Heart left ventricle (tissue), 16 donors: ENCODE measurements around the gene F2R. TPM values are rescaled to one million over a fixed set of nuclear protein-coding genes. Genes with fewer than 3 reads are reported as not detected.

Experiments used
- ATAC-seq, 4 donors: fragments of 200-7000 bp; cut with Tn5 transposase; one replicate each; pipeline ENCODE4 v1.9.1; 2020 to 2022; ENCODE audit warnings: moderate library complexity in 4 of 4, mild to moderate bottlenecking in 3 of 4, moderate number of reproducible peaks in 1 of 4
- DNase-seq, 5 donors: peaks; one replicate each; pipeline ENCODE4 v3.0.0-alpha.2; 2020
- H3K27ac ChIP-seq, 12 donors: fragments of 200-600 bp; sonication (generic) in 4 of 12; one replicate each; pipeline versions ENCODE4 v1.5.0 to v1.8.0; 2016 to 2022; ENCODE audit warnings: mild to moderate bottlenecking in 2 of 12
- H3K27me3 ChIP-seq, 9 donors: fragments of 200-600 bp; sonication (generic) in 2 of 9; one replicate each; pipeline versions ENCODE4 v1.5.1 to v1.8.0; 2016 to 2022; ENCODE audit warnings: mild to moderate bottlenecking in 3 of 9
- H3K36me3 ChIP-seq, 9 donors: fragments of 200-600 bp; sonication (generic) in 2 of 9; one replicate each; pipeline versions ENCODE4 v1.5.0 to v1.8.0; 2018 to 2022; ENCODE audit warnings: mild to moderate bottlenecking in 2 of 9
- H3K4me1 ChIP-seq, 12 donors: fragments of 200-600 bp; sonication (generic) in 4 of 12; one replicate each; pipeline versions ENCODE4 v1.5.0 to v1.8.0; 2016 to 2022; ENCODE audit warnings: mild to moderate bottlenecking in 3 of 12
- H3K4me3 ChIP-seq, 12 donors: fragments of 200-600 bp; sonication (generic) in 4 of 12; one replicate each; pipeline versions ENCODE4 v1.5.0 to v1.8.0; 2017 to 2022; ENCODE audit warnings: mild to moderate bottlenecking in 9 of 12, moderate library complexity in 4 of 12
- H3K9me3 ChIP-seq, 12 donors: fragments of 200-600 bp; sonication (generic) in 4 of 12; one replicate each; pipeline versions ENCODE4 v1.5.0 to v1.8.0; 2016 to 2022; ENCODE audit warnings: mild to moderate bottlenecking in 1 of 12
- CTCF ChIP-seq, 12 donors: fragments of 200-600 bp; sonication (generic) in 4 of 12; IDR thresholded peaks; one replicate each; pipeline versions ENCODE4 v1.5.0 to v1.8.0; 2018 to 2022; ENCODE audit warnings: antibody characterized with exemption in 12 of 12, mild to moderate bottlenecking in 5 of 12
- POLR2A ChIP-seq, 2 donors: fragments of 450-650 bp; IDR thresholded peaks; one replicate each; pipeline ENCODE4 v1.6.1; 2017; ENCODE audit warnings: antibody characterized with exemption in 2 of 2, mild to moderate bottlenecking in 2 of 2, moderate library complexity in 2 of 2
- WGBS, 4 donors: extraction: QIAGEN DNeasy Blood & Tissue Kit in 2 of 4; methylation state at CpG; one replicate each; pipeline versions ENCODE4 v1.1.5 to v1.1.7; 2013 to 2018; 5-methylcytosine and 5-hydroxymethylcytosine counted together
- intact Hi-C, 10 donors: fragments of 100-400 bp; cut with DNase I; formaldehyde crosslinking; loops; one replicate each; pipeline versions ENCODE4 v1.11.1 to v1.14.2; 2022
- polyA plus RNA-seq, 2 donors: library from polyadenylated mRNA; stranded (reverse); fragments of 200-250 nt; gene quantifications; one replicate each; pipeline ENCODE4 v1.2.3, GENCODE V29; 2013
- total RNA-seq, 9 donors: library from RNA; depleted of rRNA in 2 of 9; stranded (reverse); fragments of >200 nt in 2 of 9; fragmentation: NEBNext Ultra II Directional in 3 of 9; extraction: Animal tissue kit (Norgen Biotek cat#: 25700) in 3 of 9; gene quantifications; one replicate each; pipeline versions ENCODE4 v1.1.0 to v1.2.4, GENCODE V29; 2016 to 2023
- donor health status: ischemic (EF 13 %, LVEDD 7.1; RV severe dilation, severe dysfunction).
- donor health status: healthy with polysubstance abuse.
- donor health status: DM: no; HTN: yes; CAD: no.
- donor health status: DM: no; HTN: no; CAD: no.
- donor health status: ischemic (EF 25% LVEDD 6.9; RV normal size, moderate dysfunction).
- donor health status: ischemic (EF 25% LVEDD 5.7; RV mildly dilated, moderate dysfunction).
- donor health status: healthy.
- donor health status: DM: yes; HTN: yes; CAD: no.
- donor health status: ischemic (EF 35%, LVEDD 5.7; RV mildly dilated, moderate dysfunction).
- donor health status: nonischemic (EF 11% LVEDD 7.7; RV severe dilation, severe dysfunction).
- donor health status: DM: yes; HTN: yes; CAD: no.
- donor health status: PGD.
- donor health status: ischemic (EF 29% LVEDD 5.4; RV normal size, mild dysfunction).
- donor health status: nonischemic (EF 23%, LVEDD 6.1; RV moderate dilation, normal function).

F2R gene
- total and polyA plus RNA-seq, 11 donors: 2.5 to 28.2 (median 13.6) TPM

GRCh38 chr5:76696251-76696650 lies 19.7 kb upstream of the F2R start:
- peaks cover 0 to 43% (median 0%) of the 10 kb centered on the region in 9 donors for H3K36me3 ChIP-seq

GRCh38 chr5:76697670-76698069 lies 18.3 kb upstream of the F2R start:
- peaks cover 0 to 10% (median 2%) of the 10 kb centered on the region in 12 donors for H3K4me1 ChIP-seq
- TF ChIP-seq POLR2A (IDR thresholded peaks at IDR 0.05): no peak
- no peak for TF ChIP-seq CTCF (IDR thresholded peaks at IDR 0.05)
- no peaks in the 10 kb centered on the region for H3K9me3 ChIP-seq
- H3K36me3 ChIP-seq: peaks cover 0 to 58% (median 0%) of the 10 kb centered on the region in 9 donors
- no peak overlapping the region for H3K27ac ChIP-seq
- ATAC-seq (no peak), DNase-seq (no peak)
- no peak overlapping the region for H3K4me3 ChIP-seq
- 96 to 98% (median 97%) methylated on average over 5 of the region's 5 CpGs for WGBS, 4 donors
- no peaks in the 10 kb centered on the region for H3K27me3 ChIP-seq
- intact Hi-C loops: no loop called here

More at GRCh38 chr5:76696251-76696650, 19.7 kb upstream of the F2R start:
- 65 to 83% (median 77%) methylated on average over 1 of the region's 1 CpG for WGBS, 4 donors
- intact Hi-C loops: no loop called here
- DNase-seq (no peak), ATAC-seq (no peak)
- peaks cover 0 to 20% (median 11%) of the 10 kb centered on the region in 12 donors for H3K4me1 ChIP-seq
- peak overlapping the region in 4 of 12 donors; percentile 14 to 48 (median 19) for H3K27ac ChIP-seq
- no peak overlapping the region for H3K4me3 ChIP-seq
- TF ChIP-seq POLR2A (IDR thresholded peaks at IDR 0.05) (no peak), CTCF (IDR thresholded peaks at IDR 0.05) (no peak)
- no peaks in the 10 kb centered on the region for H3K27me3 ChIP-seq
- no peaks in the 10 kb centered on the region for H3K9me3 ChIP-seq

GRCh38 chr5:76700571-76700970 lies 15.4 kb upstream of the F2R start:
- H3K27me3 ChIP-seq: no peaks in the 10 kb centered on the region
- peaks cover 0 to 14% (median 2%) of the 10 kb centered on the region in 12 donors for H3K4me1 ChIP-seq
- TF ChIP-seq POLR2A (IDR thresholded peaks at IDR 0.05): no peak
- no peak for TF ChIP-seq CTCF (IDR thresholded peaks at IDR 0.05)
- no peaks in the 10 kb centered on the region for H3K9me3 ChIP-seq
- H3K36me3 ChIP-seq: peaks cover 0 to 38% (median 0%) of the 10 kb centered on the region in 9 donors
- intact Hi-C loops: no loop called here
- no peak overlapping the region for H3K27ac ChIP-seq
- ATAC-seq (no peak), DNase-seq (no peak)
- H3K4me3 ChIP-seq: no peak overlapping the region
- 90 to 95% (median 92%) methylated on average over 2 of the region's 2 CpGs for whole genome bisulfite sequencing, 4 donors

GRCh38 chr5:76701298-76701697 lies 14.6 kb upstream of the F2R start:
- Histone ChIP-seq H3K27ac (no peak overlapping the region), H3K4me3 (no peak overlapping the region), H3K27me3 (no peaks in the 10 kb centered on the region), H3K9me3 (no peaks in the 10 kb centered on the region), H3K36me3 (peaks cover 0 to 35% (median 0%) of the 10 kb centered on the region in 9 donors), H3K4me1 (peaks cover 0 to 12% (median 2%) of the 10 kb centered on the region in 12 donors)
- intact Hi-C loops: no loop called here
- WGBS, 4 donors: 68 to 71% (median 70%) methylated on average over 2 of the region's 2 CpGs
- ATAC-seq (peak in 2 of 4 donors; percentile 76 to 93), DNase-seq (peak in 1 of 5 donors; percentile 33)
- TF ChIP-seq POLR2A (IDR thresholded peaks at IDR 0.05) (no peak), CTCF (IDR thresholded peaks at IDR 0.05) (no peak)
